ENCODE data around the gene MICAL3. TPM values are rescaled to one million over a fixed set of nuclear protein-coding genes. Genes with fewer than 3 reads are reported as not detected.

The MICAL3 gene
- total RNA-seq, 4 donors from 2014 or later = 30.4 to 57.1 (median 37.7) TPM

- Histone ChIP-seq H3K9me3 (no peaks in the 10 kb centered on the region), H3K4me1 (peaks cover 11% of the 10 kb centered on the region), H3K4me3 (no peak overlapping the region), H3K27me3 (no peaks in the 10 kb centered on the region), H3K36me3 (peaks cover 37% of the 10 kb centered on the region), H3K27ac (peak overlapping the region; percentile 68)
- no peak for TF ChIP-seq POLR2A (IDR thresholded peaks at IDR 0.05)
- no peak for TF ChIP-seq CTCF (IDR thresholded peaks at IDR 0.05)
- TF ChIP-seq EP300 (IDR thresholded peaks at IDR 0.05) = no peak
- no peak for TF ChIP-seq POLR2AphosphoS5 (IDR thresholded peaks at IDR 0.05)
- no peak for DNase-seq (ENCODE audit: low spot score in 2 of 2)
- 80% methylated on average over 13 of the region's 13 CpGs for WGBS
These were observed 186.0 kb downstream of the MICAL3 start for GRCh38 chr22:17838180-17838865.

- peaks cover 11% of the 10 kb centered on the region for H3K4me1 ChIP-seq
- H3K4me3 ChIP-seq = no peak overlapping the region
- TF ChIP-seq POLR2AphosphoS5 (IDR thresholded peaks at IDR 0.05) (peak in 1 of 3 donors; percentile 21), POLR2A (IDR thresholded peaks at IDR 0.05) (no peak), CTCF (IDR thresholded peaks at IDR 0.05) (no peak), EP300 (IDR thresholded peaks at IDR 0.05) (no peak)
- DNase-seq (ENCODE audit: low spot score in 2 of 2) = no peak
- peaks cover 37% of the 10 kb centered on the region for H3K36me3 ChIP-seq
- H3K27me3 ChIP-seq = no peaks in the 10 kb centered on the region
- H3K27ac ChIP-seq = peak overlapping the region; percentile 68
- no peaks in the 10 kb centered on the region for H3K9me3 ChIP-seq
- 64% methylated on average over 13 of the region's 14 CpGs for WGBS
These were observed 187.2 kb downstream of the MICAL3 start for GRCh38 chr22:17836992-17837742.

- Histone ChIP-seq H3K4me3 (no peak overlapping the region), H3K27ac (no peak overlapping the region), H3K27me3 (no peaks in the 10 kb centered on the region), H3K4me1 (peaks cover 21% of the 10 kb centered on the region), H3K36me3 (peaks cover 19% of the 10 kb centered on the region), H3K9me3 (no peaks in the 10 kb centered on the region)
- DNase-seq (ENCODE audit: low spot score in 2 of 2) = no peak
- WGBS = 88% methylated on average over 5 of the region's 6 CpGs
- no peak for TF ChIP-seq CTCF (IDR thresholded peaks at IDR 0.05)
- no peak for TF ChIP-seq EP300 (IDR thresholded peaks at IDR 0.05)
- no peak for TF ChIP-seq POLR2AphosphoS5 (IDR thresholded peaks at IDR 0.05)
- TF ChIP-seq POLR2A (IDR thresholded peaks at IDR 0.05) = no peak
These were observed 189.1 kb downstream of the MICAL3 start for GRCh38 chr22:17835256-17835655.

- no peaks in the 10 kb centered on the region for H3K9me3 ChIP-seq
- TF ChIP-seq CTCF (IDR thresholded peaks at IDR 0.05) (no peak), POLR2AphosphoS5 (IDR thresholded peaks at IDR 0.05) (no peak), POLR2A (IDR thresholded peaks at IDR 0.05) (no peak), EP300 (IDR thresholded peaks at IDR 0.05) (no peak)
- no peaks in the 10 kb centered on the region for H3K27me3 ChIP-seq
- WGBS = 86% methylated on average over 12 of the region's 12 CpGs
- peaks cover 25% of the 10 kb centered on the region for H3K4me1 ChIP-seq
- no peak overlapping the region for H3K4me3 ChIP-seq
- no peak overlapping the region for H3K27ac ChIP-seq
- no peak for DNase-seq (ENCODE audit: low spot score in 2 of 2)
- H3K36me3 ChIP-seq = peaks cover 15% of the 10 kb centered on the region
These were observed 190.9 kb downstream of the MICAL3 start for GRCh38 chr22:17833489-17833888.

GRCh38 chr22:17832665-17833064, 191.7 kb downstream of the MICAL3 start:
- no peaks in the 10 kb centered on the region for H3K9me3 ChIP-seq
- H3K4me3 ChIP-seq = no peak overlapping the region
- WGBS = 72% methylated on average over 10 of the region's 10 CpGs
- TF ChIP-seq CTCF (IDR thresholded peaks at IDR 0.05) (no peak), EP300 (IDR thresholded peaks at IDR 0.05) (no peak), POLR2AphosphoS5 (IDR thresholded peaks at IDR 0.05) (no peak), POLR2A (IDR thresholded peaks at IDR 0.05) (no peak)
- DNase-seq (ENCODE audit: low spot score in 2 of 2) = no peak
- peaks cover 11% of the 10 kb centered on the region for H3K36me3 ChIP-seq
- no peak overlapping the region for H3K27ac ChIP-seq
- peaks cover 25% of the 10 kb centered on the region for H3K4me1 ChIP-seq
- H3K27me3 ChIP-seq = no peaks in the 10 kb centered on the region

All from suprapubic skin (tissue), 4 donors.